Mucosa of descending colon (tissue), 3 donors: ENCODE results near the gene SNX4. TPM values are rescaled to one million over a fixed set of nuclear protein-coding genes. Genes with fewer than 3 reads are reported as not detected.
"Not testable (repeated sequence)": the region's sequence is repeated elsewhere in the genome, so short reads cannot be mapped to it uniquely, and the experiment has no call there.

Source experiments
- ATAC-seq: fragments of 200-7000 bp; cut with Tn5 transposase; one replicate; pipeline ENCODE4 v1.9.1; 2020; ENCODE audit warnings: mild to moderate bottlenecking, moderate library complexity
- DNase-seq, 3 donors: peaks; one replicate each; pipeline ENCODE4 v3.0.0-alpha.2; 2020
- H3K36me3 ChIP-seq: fragments of 200-600 bp; one replicate; pipeline ENCODE4 v1.8.0; 2021; ENCODE audit warnings: low read depth, mild to moderate bottlenecking
- H3K4me1 ChIP-seq: fragments of 200-600 bp; one replicate; pipeline ENCODE4 v1.8.0; 2021; ENCODE audit warnings: low read depth, mild to moderate bottlenecking
- H3K4me3 ChIP-seq: fragments of 200-600 bp; one replicate; pipeline ENCODE4 v1.8.0; 2021; ENCODE audit warnings: mild to moderate bottlenecking
- H3K9me3 ChIP-seq: fragments of 200-600 bp; one replicate; pipeline ENCODE4 v1.8.0; 2021; ENCODE audit warnings: mild to moderate bottlenecking
- CTCF ChIP-seq: fragments of 200-600 bp; IDR thresholded peaks from one replicate; pipeline ENCODE4 v1.8.0; 2022; ENCODE audit warnings: antibody characterized with exemption, mild to moderate bottlenecking
- intact Hi-C, 2 donors: fragments of 100-400 bp; cut with DNase I in 1 of 2; cut with micrococcal nuclease in 1 of 2; formaldehyde crosslinking; loops; one replicate each; pipeline versions ENCODE4 v1.11.0 to v1.11.1; 2022; cut with DNase I, micrococcal nuclease
- long read RNA-seq, 2 donors: library from polyadenylated mRNA; unstranded; transcript quantifications; one replicate each; pipeline ENCODE4 v2.0.0, GENCODE V29; 2019 to 2021
- total RNA-seq, 3 donors: library from RNA; stranded (reverse); fragmentation: NEBNext Ultra II Directional in 2 of 3; extraction: Animal tissue kit (Norgen Biotek cat#: 25700) in 2 of 3; gene quantifications; one replicate each; pipeline versions ENCODE4 v1.2.1 to v1.2.4, GENCODE V29; 2021 to 2023
- donor health status: DM: no; HTN: no; CAD: no; lungs with moderate emphysema.
- donor health status: DM: no; HTN: no; CAD: no.
- donor health status: DM: no; HTN: yes; CAD: no.

The SNX4 gene
- 10 to 100 TPM; 34.5 to 50.6 (median 46.9) TPM for total RNA-seq
- long read RNA-seq, donor 1, transcript SNX4-201 (14 exons, 2,513 nt) = major isoform, 68 of 77 reads
- long read RNA-seq, donor 1, partial matches to known transcripts = 1 of 77 reads
- long read RNA-seq, donor 1, other reads (novel, unspliced or antisense) = 8 of 77 reads
- long read RNA-seq, donor 2, transcript SNX4-201 (14 exons, 2,513 nt) = major isoform, 23 of 34 reads
- long read RNA-seq, donor 2, partial matches to known transcripts = 7 of 34 reads
- long read RNA-seq, donor 2, other reads (novel, unspliced or antisense) = 4 of 34 reads

GRCh38 chr3:125519678-125520562, at the start of gene SNX4:
Gene SNX4, minus strand, starts transcription at chr3:125520202. Its CDS starts 30 bp downstream, at chr3:125520172.
- peak; percentile 92 to 96 (median 94) for DNase-seq
- TF ChIP-seq CTCF = no peak
- no peaks in the 10 kb centered on the region for H3K36me3 ChIP-seq
- intact Hi-C loops = no loop called here
- peak within 1 kb of the TSS; percentile 90 for H3K4me3 ChIP-seq
- no peaks in the 10 kb centered on the region for H3K9me3 ChIP-seq
- H3K4me1 ChIP-seq = peaks cover 7% of the 10 kb centered on the region
- peak; percentile 99 for ATAC-seq

- Histone ChIP-seq H3K4me1 (no peaks in the 10 kb centered on the region), H3K4me3 (no peak overlapping the region), H3K9me3 (no peaks in the 10 kb centered on the region), H3K36me3 (no peaks in the 10 kb centered on the region)
- DNase-seq (no peak), ATAC-seq (no peak)
- TF ChIP-seq CTCF = no peak
- intact Hi-C loops = no loop called here
These were observed 36.3 kb upstream of the SNX4 start for GRCh38 chr3:125556314-125556713.

- Histone ChIP-seq H3K36me3 (no peaks in the 10 kb centered on the region), H3K9me3 (no peaks in the 10 kb centered on the region), H3K4me1 (no peaks in the 10 kb centered on the region), H3K4me3 (no peak overlapping the region)
- ATAC-seq (no peak), DNase-seq (no peak)
- TF ChIP-seq CTCF = no peak
- intact Hi-C loops = no loop called here
These were observed 32.4 kb upstream of the SNX4 start for GRCh38 chr3:125552401-125552800.

GRCh38 chr3:125528920-125529319, 8.9 kb upstream of the SNX4 start:
- ATAC-seq (no peak), DNase-seq (no peak)
- no peak for TF ChIP-seq CTCF
- intact Hi-C loops = no loop called here
- H3K4me3 ChIP-seq = no peak overlapping the region
- no peaks in the 10 kb centered on the region for H3K4me1 ChIP-seq
- H3K9me3 ChIP-seq = no peaks in the 10 kb centered on the region
- H3K36me3 ChIP-seq = no peaks in the 10 kb centered on the region

- no peak for TF ChIP-seq CTCF
- intact Hi-C loops = no loop called here
- DNase-seq = no peak
- ATAC-seq = no peak
- no peaks in the 10 kb centered on the region for H3K36me3 ChIP-seq
- no peaks in the 10 kb centered on the region for H3K9me3 ChIP-seq
- no peaks in the 10 kb centered on the region for H3K4me1 ChIP-seq
- no peak overlapping the region for H3K4me3 ChIP-seq
These were observed 5.2 kb upstream of the SNX4 start for GRCh38 chr3:125525153-125525552.

GRCh38 chr3:125520563-125520919, 539 bp upstream of the SNX4 start:
- ATAC-seq, H3K9me3 ChIP-seq, H3K4me1 ChIP-seq, H3K4me3 ChIP-seq, intact Hi-C loops, H3K36me3 ChIP-seq: not testable (repeated sequence)
- peak in 2 of 3 donors; percentile 19 to 39 for DNase-seq
